PC-3 (cell line): ENCODE measurements around the gene AJAP1. TPM values are rescaled to one million over a fixed set of nuclear protein-coding genes. Genes with fewer than 3 reads are reported as not detected.

Source experiments
- ATAC-seq: fragments of 200-7000 bp; cut with Tn5 transposase; 2 replicates; pipeline ENCODE4 v1.9.1; 2020; ENCODE audit warnings: mild to moderate bottlenecking, moderate library complexity
- BruUV-seq: library from RNA; stranded (reverse); fragments of 400-500 nt; replicated peaks from 2 replicates; lab custom pipeline; 2021; lab: Mats Ljungman, UMichigan
- CTCF ChIA-PET: fragments of 300-600 bp; sonication (Branson Sonifier 250); formaldehyde crosslinking; loops from one replicate; lab custom pipeline; 2022; ENCODE audit warnings: antibody characterized with exemption; lab: Charles Lee
- POLR2A ChIA-PET: fragments of 300-600 bp; sonication (Branson Sonifier 250); formaldehyde crosslinking; loops from one replicate; lab custom pipeline; 2022; ENCODE audit warnings: antibody characterized with exemption; ENCODE audit not compliant: unreplicated experiment; lab: Charles Lee
- DNase-seq: peaks from one replicate; pipeline ENCODE4 v3.0.0-alpha.2; 2015
- H2AFZ ChIP-seq: fragments of 300-600 bp; sonication (generic); 2 replicates; pipeline ENCODE4 v1.6.0; 2016; ENCODE audit warnings: antibody characterized with exemption, low read length
- H3F3A ChIP-seq: fragments of 300-600 bp; sonication (generic); one replicate; pipeline ENCODE4 v1.6.0; 2017; ENCODE audit warnings: antibody characterized with exemption, low read length, control low read depth, mild to moderate bottlenecking; ENCODE audit not compliant: unreplicated experiment
- H3K27ac ChIP-seq: fragments of 300-600 bp; sonication (generic); 2 replicates; pipeline ENCODE4 v1.5.1; 2016; ENCODE audit warnings: mild to moderate bottlenecking, low read length
- H3K27me3 ChIP-seq: fragments of 300-600 bp; sonication (generic); 2 replicates; pipeline ENCODE4 v1.6.1; 2016; ENCODE audit warnings: low read length, mixed read lengths
- H3K36me3 ChIP-seq: fragments of 300-600 bp; sonication (generic); 2 replicates; pipeline ENCODE4 v1.6.1; 2016; ENCODE audit warnings: low read depth, mixed run types, low read length, mixed read lengths
- H3K4me1 ChIP-seq: fragments of 300-600 bp; sonication (generic); 2 replicates; pipeline ENCODE4 v1.5.1; 2016; ENCODE audit warnings: low read length; ENCODE audit not compliant: insufficient read depth
- H3K4me2 ChIP-seq: fragments of 300-600 bp; sonication (generic); 2 replicates; pipeline ENCODE4 v1.6.0; 2016; ENCODE audit warnings: low read length
- H3K4me3 ChIP-seq: fragments of 300-600 bp; sonication (generic); 2 replicates; pipeline ENCODE4 v1.5.1; 2016; ENCODE audit warnings: mild to moderate bottlenecking, low read length, mixed read lengths
- H3K79me2 ChIP-seq: fragments of 300-600 bp; sonication (generic); 2 replicates; pipeline ENCODE4 v1.6.1; 2017; ENCODE audit warnings: low read length, mixed read lengths
- H3K9ac ChIP-seq: fragments of 300-600 bp; sonication (generic); 2 replicates; pipeline ENCODE4 v1.6.0; 2016; ENCODE audit warnings: mild to moderate bottlenecking, low read length
- H3K9me2 ChIP-seq: fragments of 300-600 bp; sonication (generic); replicated peaks from 2 replicates; pipeline ENCODE4 v1.6.1; 2016; ENCODE audit warnings: mixed run types, low read length, mixed read lengths
- H3K9me3 ChIP-seq: fragments of 300-600 bp; sonication (generic); 2 replicates; pipeline ENCODE4 v1.6.1; 2016; ENCODE audit warnings: low read length, mixed read lengths
- H4K20me1 ChIP-seq: fragments of 300-600 bp; sonication (generic); 2 replicates; pipeline ENCODE4 v1.6.1; 2016; ENCODE audit warnings: low read length, mixed read lengths
- CTCF ChIP-seq: fragments of 300-600 bp; sonication (generic); conservative IDR thresholded peaks from 2 replicates; pipeline ENCODE4 v1.5.1; 2017; ENCODE audit warnings: antibody characterized with exemption, low read depth, mild to moderate bottlenecking, low read length
- EZH2 ChIP-seq: fragments of 300-600 bp; sonication (generic); IDR thresholded peaks from one replicate; pipeline ENCODE4 v1.6.1; 2017; ENCODE audit warnings: antibody characterized with exemption, mild to moderate bottlenecking, low read length; ENCODE audit not compliant: unreplicated experiment
- EZH2phosphoT487 ChIP-seq: fragments of 300-600 bp; sonication (generic); IDR thresholded peaks from 2 replicates; pipeline ENCODE4 v1.6.1; 2018; ENCODE audit warnings: mild to moderate bottlenecking, antibody characterized with exemption, low read length, borderline replicate concordance
- intact Hi-C: fragments of 100-400 bp; cut with micrococcal nuclease; formaldehyde crosslinking; loops from 2 replicates; pipeline ENCODE4 v1.9.0; 2023
- total RNA-seq: library from RNA; depleted of rRNA; stranded (reverse); fragments of >200 nt; gene quantifications from 2 replicates; pipeline ENCODE4 v1.2.3, GENCODE V29; 2014

Gene AJAP1
- total RNA-seq, 1 experiment from 2014 or later: not detected

- no peaks in the 10 kb centered on the region for H3K27me3 ChIP-seq
- no peak overlapping the region for H3K27ac ChIP-seq
- POLR2A ChIA-PET: no interaction called here
- no peak overlapping the region for H3K4me2 ChIP-seq
- H3K4me3 ChIP-seq: no peak overlapping the region
- BruUV-seq: no TSS peak
- no peaks in the 10 kb centered on the region for H3K9me2 ChIP-seq
- no peak overlapping the region for H2AFZ ChIP-seq
- no peaks in the 10 kb centered on the region for H3F3A ChIP-seq
- CTCF ChIA-PET: no interaction called here
- H3K9me3 ChIP-seq: peaks cover 14% of the 10 kb centered on the region
- H3K79me2 ChIP-seq: no peaks in the 10 kb centered on the region
- no peaks in the 10 kb centered on the region for H4K20me1 ChIP-seq
- H3K36me3 ChIP-seq: no peaks in the 10 kb centered on the region
- H3K9ac ChIP-seq: no peak overlapping the region
- intact Hi-C loops: no loop called here
- TF ChIP-seq CTCF (no peak), EZH2 (no peak)
- DNase-seq (no peak), ATAC-seq (no peak)
- no peaks in the 10 kb centered on the region for H3K4me1 ChIP-seq
These were observed 29.7 kb downstream of the AJAP1 start for GRCh38 chr1:4684136-4684535.

DNA sequence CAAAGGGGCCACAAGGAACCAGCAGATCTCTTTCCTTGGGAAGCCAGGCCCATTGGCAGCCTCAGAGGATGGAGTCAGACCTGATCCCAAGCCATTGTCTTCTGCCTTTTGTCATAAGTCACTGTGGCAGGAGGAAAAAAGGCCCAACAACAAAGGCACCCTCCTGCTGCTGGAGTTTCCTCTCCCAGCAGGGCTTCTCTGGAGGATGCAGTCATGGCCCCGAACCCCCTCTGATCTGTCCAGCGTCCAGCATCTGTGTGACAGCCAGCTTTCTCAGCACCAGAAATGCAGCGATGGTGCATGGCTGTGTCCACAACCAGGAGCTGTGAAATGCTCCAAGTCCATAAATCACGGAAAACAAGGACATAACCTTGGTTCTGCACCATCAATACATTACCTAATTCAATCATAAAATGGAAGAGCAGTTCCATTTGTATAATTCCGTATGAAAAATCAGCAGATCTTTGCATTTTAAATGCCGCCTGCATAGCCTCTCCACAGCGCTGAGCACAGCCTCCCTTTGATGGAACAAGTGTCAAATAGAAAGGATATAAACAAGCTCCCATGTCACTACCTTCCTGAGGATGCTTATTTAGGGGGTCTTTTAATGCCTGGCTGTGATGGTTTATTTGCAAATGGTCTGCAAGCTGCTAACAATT lies 30.6 kb downstream of the AJAP1 start:
- Histone ChIP-seq H3F3A (no peaks in the 10 kb centered on the region), H3K27ac (no peak overlapping the region), H2AFZ (no peak overlapping the region), H3K4me1 (no peaks in the 10 kb centered on the region), H4K20me1 (no peaks in the 10 kb centered on the region), H3K9me2 (no peaks in the 10 kb centered on the region), H3K79me2 (no peaks in the 10 kb centered on the region), H3K36me3 (no peaks in the 10 kb centered on the region), H3K27me3 (no peaks in the 10 kb centered on the region), H3K9me3 (peaks cover 14% of the 10 kb centered on the region), H3K4me3 (no peak overlapping the region), H3K9ac (no peak overlapping the region), H3K4me2 (no peak overlapping the region)
- ChIA-PET CTCF (no interaction called here), POLR2A (no interaction called here)
- DNase-seq: no peak
- no peak for ATAC-seq
- TF ChIP-seq CTCF (no peak), EZH2 (no peak), EZH2phosphoT487 (no peak)
- BruUV-seq: no TSS peak
- intact Hi-C loops: no loop called here

DNA sequence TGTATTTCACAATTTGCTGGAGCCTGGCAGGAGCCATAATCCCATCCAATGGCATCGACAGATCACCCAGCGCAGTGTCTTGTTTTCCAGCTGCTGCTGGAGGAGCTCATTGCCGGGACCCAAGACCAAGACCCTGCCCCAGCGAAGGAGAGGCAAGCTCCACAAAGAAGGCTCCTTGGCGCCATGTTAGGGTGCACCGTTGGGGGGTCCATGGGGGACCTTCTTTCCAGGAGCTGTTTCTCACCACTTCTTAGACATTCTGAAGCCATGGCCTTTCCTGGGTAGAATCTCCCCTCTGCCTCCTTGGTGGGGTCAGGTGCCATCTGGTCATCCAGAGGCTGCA lies 31.1 kb downstream of the AJAP1 start:
- intact Hi-C loops: no loop called here
- no peaks in the 10 kb centered on the region for H3F3A ChIP-seq
- no peaks in the 10 kb centered on the region for H3K36me3 ChIP-seq
- H3K27ac ChIP-seq: no peak overlapping the region
- no peaks in the 10 kb centered on the region for H3K9me2 ChIP-seq
- peaks cover 14% of the 10 kb centered on the region for H3K9me3 ChIP-seq
- H3K4me1 ChIP-seq: no peaks in the 10 kb centered on the region
- H4K20me1 ChIP-seq: no peaks in the 10 kb centered on the region
- ChIA-PET POLR2A (no interaction called here), CTCF (no interaction called here)
- H2AFZ ChIP-seq: no peak overlapping the region
- ATAC-seq (no peak), DNase-seq (no peak)
- TF ChIP-seq CTCF (no peak), EZH2phosphoT487 (no peak), EZH2 (no peak)
- no peak overlapping the region for H3K4me2 ChIP-seq
- no peak overlapping the region for H3K9ac ChIP-seq
- BruUV-seq: no TSS peak
- no peaks in the 10 kb centered on the region for H3K79me2 ChIP-seq
- H3K4me3 ChIP-seq: no peak overlapping the region
- no peaks in the 10 kb centered on the region for H3K27me3 ChIP-seq
